GM21825 (cell line): ENCODE measurements around the gene NDUFAF3.

ENCODE experiments used
- ATAC-seq: cut with Tn5 transposase; IDR thresholded peaks from one replicate; pipeline ENCODE4 v1.9.1; 2021; ENCODE audit warnings: mild to moderate bottlenecking, moderate library complexity; ENCODE audit not compliant: unreplicated experiment

The NDUFAF3 gene

GRCh38 chr3:49017971-49018706 is 3.8 kb upstream of the NDUFAF3 start, which contains the start of gene DALRD3:
TSS of gene DALRD3 (minus strand) at chr3:49018580. CDS start at chr3:49018564, 16 bp downstream.
- no peak for ATAC-seq

GRCh38 chr3:49018707-49019006 is 3.3 kb upstream of the NDUFAF3 start:
- ATAC-seq: no peak

GRCh38 chr3:49019941-49020329 is 2.0 kb upstream of the NDUFAF3 start:
- ATAC-seq: no peak

- ATAC-seq: peak; percentile 0
Observed at GRCh38 chr3:49020330-49021212, 1.4 kb upstream of the NDUFAF3 start.

- peak; percentile 41 for ATAC-seq
Observed at GRCh38 chr3:49021213-49021812, 608 bp upstream of the NDUFAF3 start.

- ATAC-seq: no peak
Observed at GRCh38 chr3:49022688-49023171, 809 bp downstream of the NDUFAF3 start.

GRCh38 chr3:49023775-49024174 is 1.9 kb downstream of the NDUFAF3 start:
- no peak for ATAC-seq

- ATAC-seq: no peak
Observed at GRCh38 chr3:49024449-49024848, 2.5 kb downstream of the NDUFAF3 start.

GRCh38 chr3:49025005-49025792 is 3.3 kb downstream of the NDUFAF3 start:
- no peak for ATAC-seq

- no peak for ATAC-seq
Observed at GRCh38 chr3:49025793-49026520, 4.0 kb downstream of the NDUFAF3 start.

GRCh38 chr3:49026536-49026935 is 4.6 kb downstream of the NDUFAF3 start:
- no peak for ATAC-seq

GRCh38 chr3:49027634-49028033 is 5.7 kb downstream of the NDUFAF3 start:
- ATAC-seq: no peak

GRCh38 chr3:49028298-49028672 is 6.4 kb downstream of the NDUFAF3 start:
- no peak for ATAC-seq

GRCh38 chr3:49028673-49029562 is 7.0 kb downstream of the NDUFAF3 start, which contains the start of gene IMPDH2:
TSS of gene IMPDH2 (minus strand) at chr3:49029398. CDS start at chr3:49029350, 48 bp downstream.
- ATAC-seq: peak; percentile 80

GRCh38 chr3:49029563-49029884 is 7.6 kb downstream of the NDUFAF3 start:
- ATAC-seq: no peak

- ATAC-seq: no peak
Observed at GRCh38 chr3:49030321-49030720, 8.4 kb downstream of the NDUFAF3 start.

- ATAC-seq: no peak
Observed at GRCh38 chr3:49032646-49033304, 10.9 kb downstream of the NDUFAF3 start.

- no peak for ATAC-seq
Observed at GRCh38 chr3:49034650-49035049, 12.7 kb downstream of the NDUFAF3 start.

- ATAC-seq: no peak
Observed at GRCh38 chr3:49035281-49035680, 13.4 kb downstream of the NDUFAF3 start.
